HG03159 (cell line): ENCODE measurements around the gene ENPP3.

Experiments used
- ATAC-seq: cut with Tn5 transposase; IDR thresholded peaks from one replicate; pipeline ENCODE4 v1.9.1; 2021; ENCODE audit warnings: mild to moderate bottlenecking, moderate library complexity; ENCODE audit not compliant: unreplicated experiment

The ENPP3 gene

GRCh38 chr6:131791476-131791875 lies 154.4 kb downstream of the ENPP3 start:
- no peak for ATAC-seq

- ATAC-seq = no peak
Measured at GRCh38 chr6:131792091-131792496, 155.0 kb downstream of the ENPP3 start.

- ATAC-seq = no peak
Measured at GRCh38 chr6:131795366-131795765, 158.3 kb downstream of the ENPP3 start.
